KMS-11 (cell line): Measurements from ENCODE around the gene APC.

Experiments used
- H2AFZ ChIP-seq: fragments of 200-600 bp; sonication (generic); 2 replicates; pipeline ENCODE4 v1.6.1; 2016; ENCODE audit warnings: antibody characterized with exemption, mixed run types, low read depth
- H3K27ac ChIP-seq: fragments of 200-600 bp; sonication (generic); 2 replicates; pipeline ENCODE4 v1.6.1; 2016; ENCODE audit warnings: mild to moderate bottlenecking, mixed run types
- H3K27me3 ChIP-seq: fragments of 200-600 bp; sonication (generic); 2 replicates; pipeline ENCODE4 v1.6.1; 2017; ENCODE audit warnings: mild to moderate bottlenecking, low read depth, mixed run types, moderate library complexity; ENCODE audit not compliant: insufficient read depth
- H3K36me3 ChIP-seq: fragments of 200-600 bp; sonication (generic); 2 replicates; pipeline ENCODE4 v1.6.1; 2017; ENCODE audit warnings: mild to moderate bottlenecking, mixed run types; ENCODE audit not compliant: insufficient read depth
- H3K4me1 ChIP-seq: fragments of 200-600 bp; sonication (generic); 2 replicates; pipeline ENCODE4 v1.6.1; 2016; ENCODE audit warnings: mild to moderate bottlenecking, low read depth, mixed run types; ENCODE audit not compliant: poor library complexity, severe bottlenecking
- H3K4me2 ChIP-seq: fragments of 200-600 bp; sonication (generic); 2 replicates; pipeline ENCODE4 v1.7.0; 2016; ENCODE audit warnings: mild to moderate bottlenecking, mixed run types
- H3K4me3 ChIP-seq: fragments of 200-600 bp; sonication (generic); IDR thresholded peaks from 2 replicates; pipeline ENCODE4 v1.6.1; 2017; ENCODE audit warnings: low read depth, low read length, mixed read lengths; ENCODE audit not compliant: insufficient read depth
- H3K79me2 ChIP-seq: fragments of 200-600 bp; sonication (generic); 2 replicates; pipeline ENCODE4 v1.6.1; 2016; ENCODE audit warnings: low read depth, mixed run types; ENCODE audit not compliant: insufficient read depth
- H3K9ac ChIP-seq: fragments of 200-600 bp; sonication (generic); 2 replicates; pipeline ENCODE4 v1.6.1; 2016; ENCODE audit warnings: mild to moderate bottlenecking, mixed run types
- H4K20me1 ChIP-seq: fragments of 200-600 bp; sonication (generic); 2 replicates; pipeline ENCODE4 v1.6.1; 2016; ENCODE audit warnings: mild to moderate bottlenecking, mixed run types; ENCODE audit not compliant: insufficient read depth
- TF ChIP-seq, protein P1 (sequence below): fragments of 200-600 bp; sonication (generic); conservative IDR thresholded peaks from 2 replicates; pipeline ENCODE4 v1.6.1; 2017; ENCODE audit warnings: low read depth, mild to moderate bottlenecking, antibody characterized with exemption, low read length, moderate library complexity, mixed read lengths

APC gene

GRCh38 chr5:112706446-112707016 is 31.2 kb upstream of the APC start:
- Histone ChIP-seq H4K20me1 (no peaks in the 10 kb centered on the region), H3K4me3 (no peak overlapping the region), H3K4me2 (peak overlapping the region; percentile 65), H3K9ac (no peak overlapping the region), H3K79me2 (peaks cover 17% of the 10 kb centered on the region), H3K27me3 (no peaks in the 10 kb centered on the region), H3K4me1 (peaks cover 18% of the 10 kb centered on the region), H3K36me3 (no peaks in the 10 kb centered on the region), H2AFZ (peak overlapping the region; percentile 95), H3K27ac (no peak overlapping the region)
- TF ChIP-seq, protein P1, sequence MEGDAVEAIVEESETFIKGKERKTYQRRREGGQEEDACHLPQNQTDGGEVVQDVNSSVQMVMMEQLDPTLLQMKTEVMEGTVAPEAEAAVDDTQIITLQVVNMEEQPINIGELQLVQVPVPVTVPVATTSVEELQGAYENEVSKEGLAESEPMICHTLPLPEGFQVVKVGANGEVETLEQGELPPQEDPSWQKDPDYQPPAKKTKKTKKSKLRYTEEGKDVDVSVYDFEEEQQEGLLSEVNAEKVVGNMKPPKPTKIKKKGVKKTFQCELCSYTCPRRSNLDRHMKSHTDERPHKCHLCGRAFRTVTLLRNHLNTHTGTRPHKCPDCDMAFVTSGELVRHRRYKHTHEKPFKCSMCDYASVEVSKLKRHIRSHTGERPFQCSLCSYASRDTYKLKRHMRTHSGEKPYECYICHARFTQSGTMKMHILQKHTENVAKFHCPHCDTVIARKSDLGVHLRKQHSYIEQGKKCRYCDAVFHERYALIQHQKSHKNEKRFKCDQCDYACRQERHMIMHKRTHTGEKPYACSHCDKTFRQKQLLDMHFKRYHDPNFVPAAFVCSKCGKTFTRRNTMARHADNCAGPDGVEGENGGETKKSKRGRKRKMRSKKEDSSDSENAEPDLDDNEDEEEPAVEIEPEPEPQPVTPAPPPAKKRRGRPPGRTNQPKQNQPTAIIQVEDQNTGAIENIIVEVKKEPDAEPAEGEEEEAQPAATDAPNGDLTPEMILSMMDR: no peak

DNA sequence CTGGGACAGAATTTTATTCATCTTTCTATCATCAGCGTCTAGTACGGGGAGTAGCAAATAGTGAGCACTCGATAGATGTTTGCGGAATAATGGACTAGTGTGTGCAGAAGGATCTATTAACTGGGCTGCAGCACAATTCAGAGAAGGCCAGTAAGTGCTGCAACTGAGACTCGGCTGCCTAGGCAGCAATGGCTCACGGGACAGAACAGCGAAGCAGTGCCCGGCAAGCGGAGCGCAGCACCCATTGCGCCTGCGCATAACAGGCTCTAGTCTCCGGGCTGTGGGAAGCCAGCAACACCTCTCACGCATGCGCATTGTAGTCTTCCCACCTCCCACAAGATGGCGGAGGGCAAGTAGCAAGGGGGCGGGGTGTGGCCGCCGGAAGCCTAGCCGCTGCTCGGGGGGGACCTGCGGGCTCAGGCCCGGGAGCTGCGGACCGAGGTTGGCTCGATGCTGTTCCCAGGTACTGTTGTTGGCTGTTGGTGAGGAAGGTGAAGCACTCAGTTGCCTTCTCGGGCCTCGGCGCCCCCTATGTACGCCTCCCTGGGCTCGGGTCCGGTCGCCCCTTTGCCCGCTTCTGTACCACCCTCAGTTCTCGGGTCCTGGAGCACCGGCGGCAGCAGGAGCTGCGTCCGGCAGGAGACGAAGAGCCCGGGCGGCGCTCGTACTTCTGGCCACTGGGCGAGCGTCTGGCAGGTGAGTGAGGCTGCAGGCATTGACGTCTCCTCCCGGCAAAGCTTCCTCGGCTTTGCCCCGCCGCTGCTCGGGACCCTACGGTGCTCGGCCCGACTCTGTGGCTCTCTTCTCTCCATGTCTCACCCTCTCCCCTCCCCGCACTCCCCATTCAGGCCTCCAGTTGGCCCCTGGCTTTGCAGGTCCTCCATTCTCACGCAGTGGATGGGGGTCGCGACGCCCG is 30.2 kb upstream of the APC start:
- Histone ChIP-seq H3K4me2 (peak overlapping the region; percentile 65), H4K20me1 (no peaks in the 10 kb centered on the region), H3K27me3 (no peaks in the 10 kb centered on the region), H3K27ac (peak overlapping the region; percentile 51; the same call in 1 of the 2 replicates), H3K9ac (peak overlapping the region; percentile 76), H3K79me2 (peaks cover 17% of the 10 kb centered on the region), H3K36me3 (no peaks in the 10 kb centered on the region), H3K4me1 (peaks cover 18% of the 10 kb centered on the region), H2AFZ (peak overlapping the region; percentile 95), H3K4me3 (no peak overlapping the region)
- TF ChIP-seq, protein P1: no peak

- Histone ChIP-seq H2AFZ (peak overlapping the region; percentile 95), H3K4me3 (no peak overlapping the region), H3K9ac (peak overlapping the region; percentile 76), H3K27me3 (no peaks in the 10 kb centered on the region), H3K36me3 (no peaks in the 10 kb centered on the region), H3K4me1 (peaks cover 18% of the 10 kb centered on the region), H3K4me2 (peak overlapping the region; percentile 65), H4K20me1 (no peaks in the 10 kb centered on the region), H3K79me2 (peaks cover 17% of the 10 kb centered on the region), H3K27ac (peak overlapping the region; percentile 51; the same call in 1 of the 2 replicates)
- TF ChIP-seq, protein P1: no peak
Observed at GRCh38 chr5:112708103-112708622, 29.5 kb upstream of the APC start.

DNA sequence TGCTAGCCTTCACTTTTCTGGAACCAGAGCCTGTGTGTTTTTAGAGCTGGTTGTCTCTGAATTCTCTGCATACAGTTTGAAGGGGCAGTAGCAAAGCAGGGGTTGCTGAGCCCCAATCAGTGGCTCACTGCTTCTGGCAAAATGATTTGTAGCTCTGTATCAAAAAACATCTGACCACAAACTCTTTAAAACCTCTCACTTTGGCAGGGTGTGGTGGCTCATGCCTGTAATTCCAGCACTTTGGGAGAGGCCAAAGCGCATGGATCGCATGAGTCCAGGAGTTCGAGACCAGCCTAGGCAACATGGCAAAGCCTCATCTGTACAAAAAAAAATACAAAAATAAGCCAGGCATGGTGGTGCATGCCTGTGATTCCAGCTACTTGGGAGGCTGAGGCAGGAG is 28.3 kb upstream of the APC start:
- no peak overlapping the region for H3K9ac ChIP-seq
- H3K4me2 ChIP-seq: peak overlapping the region; percentile 18; the same call in 1 of the 2 replicates
- H3K79me2 ChIP-seq: peaks cover 17% of the 10 kb centered on the region
- H3K36me3 ChIP-seq: no peaks in the 10 kb centered on the region
- TF ChIP-seq, protein P1: no peak
- peaks cover 18% of the 10 kb centered on the region for H3K4me1 ChIP-seq
- no peaks in the 10 kb centered on the region for H4K20me1 ChIP-seq
- no peak overlapping the region for H3K4me3 ChIP-seq
- no peaks in the 10 kb centered on the region for H3K27me3 ChIP-seq
- H3K27ac ChIP-seq: no peak overlapping the region
- no peak overlapping the region for H2AFZ ChIP-seq
